NCI-H2171 (cell line): ENCODE data around the gene TASP1.

Experiments
- DNase-seq: peaks from one replicate; lab custom pipeline; 2025; lab: John Stamatoyannopoulos, UW

TASP1 gene

GRCh38 chr20:13344671-13345070 is 294.1 kb downstream of the TASP1 start:
- no peak for DNase-seq

GRCh38 chr20:13342469-13343242 is 296.1 kb downstream of the TASP1 start:
- no peak for DNase-seq

GRCh38 chr20:13341737-13342393 is 296.9 kb downstream of the TASP1 start:
- DNase-seq = no peak

DNA sequence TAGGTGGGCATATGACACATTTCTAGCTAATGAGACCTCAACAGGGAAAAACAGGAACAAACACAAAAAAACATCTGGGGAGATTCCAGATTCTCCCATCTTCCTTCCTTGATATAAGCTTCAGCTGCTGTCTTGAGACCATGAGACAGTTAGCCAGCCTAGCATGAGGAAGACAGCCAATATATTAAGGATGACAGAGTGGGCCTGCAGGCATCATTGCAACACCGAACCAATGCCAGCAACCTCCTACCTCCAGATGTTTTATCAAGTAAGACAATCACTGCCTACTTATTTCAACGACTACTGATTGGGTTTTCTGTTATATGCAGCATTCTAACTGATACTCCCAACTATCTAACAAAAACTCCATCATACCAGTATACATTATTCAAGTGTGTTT is 298.6 kb downstream of the TASP1 start:
- DNase-seq = no peak
